ENCODE data around the gene MLH1. TPM values are rescaled to one million over a fixed set of nuclear protein-coding genes. Genes with fewer than 3 reads are reported as not detected.

The MLH1 gene
- polyA plus RNA-seq, 2 of the 4 experiments (the other 2 are of a cell fraction) = 61.8 to 73.1 TPM

DNA sequence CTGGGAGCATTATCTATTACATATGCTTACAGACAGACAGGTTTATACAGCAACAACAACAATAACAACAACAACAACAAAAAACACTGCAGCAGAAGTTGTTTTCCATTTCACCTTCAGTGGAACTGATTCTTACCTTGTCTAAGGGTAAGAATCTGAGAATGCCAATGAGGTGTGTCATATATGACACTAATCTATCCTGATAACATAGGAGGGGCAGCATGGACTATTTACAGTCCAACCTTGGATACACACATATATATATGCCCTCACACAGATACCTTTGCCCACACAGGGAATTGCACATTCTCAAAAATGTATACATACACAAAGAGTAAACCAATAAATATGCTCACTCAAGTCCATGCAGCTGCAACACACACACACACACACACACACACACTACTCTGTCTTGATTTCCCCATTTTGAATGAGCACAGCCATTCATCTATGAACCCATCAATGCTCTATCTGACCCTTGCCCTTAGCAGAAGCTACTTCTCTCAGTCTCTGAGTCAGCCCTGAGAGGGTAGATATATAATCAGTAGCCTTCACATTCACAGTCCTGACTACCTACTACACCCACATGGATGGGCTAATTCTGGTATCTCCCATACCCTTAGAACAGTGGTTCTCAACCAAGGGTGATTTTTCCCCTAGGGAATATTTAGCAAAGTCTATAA is 38.7 kb upstream of the MLH1 start:
- ATAC-seq (no peak), FAIRE-seq (no peak), DNase-seq (ENCODE audit: low read depth in 1 of 2, low spot score in 1 of 2) (no peak)
- Histone ChIP-seq H3K27ac (no peak overlapping the region), H3K4me1 (peaks cover 14% of the 10 kb centered on the region), H3K4me3 (no peak overlapping the region), H3K4me2 (no peak overlapping the region), H3K9me3 (no peaks in the 10 kb centered on the region)
- POLR2A ChIA-PET = no interaction called here
- TF ChIP-seq MAFK (IDR thresholded peaks at IDR 0.05; ENCODE audit: partially characterized antibody) = no peak
- TF ChIP-seq KDM1A (IDR thresholded peaks at IDR 0.05; ENCODE audit: low read depth) = no peak
- TF ChIP-seq BHLHE40 (IDR thresholded peaks at IDR 0.05; ENCODE audit: low read depth, low read length) = no peak
- no peak for TF ChIP-seq EHMT2 (IDR thresholded peaks at IDR 0.05; ENCODE audit: low read depth)
- no peak for TF ChIP-seq ZC3H11A (IDR thresholded peaks at IDR 0.05)
- no peak for TF ChIP-seq RAD21 (conservative IDR thresholded peaks at IDR 0.05 in 1 of 2, IDR thresholded peaks at IDR 0.05 in 1 of 2)
- TF ChIP-seq ESRRA (IDR thresholded peaks at IDR 0.05; ENCODE audit: borderline replicate concordance, low read length) = no peak
- CTCF ChIA-PET = interaction anchor here (0.7 kb wide), 1 partner anchor 413 kb away, joined by 5 read pairs; no protein-coding TSS in a partner anchor

DNA sequence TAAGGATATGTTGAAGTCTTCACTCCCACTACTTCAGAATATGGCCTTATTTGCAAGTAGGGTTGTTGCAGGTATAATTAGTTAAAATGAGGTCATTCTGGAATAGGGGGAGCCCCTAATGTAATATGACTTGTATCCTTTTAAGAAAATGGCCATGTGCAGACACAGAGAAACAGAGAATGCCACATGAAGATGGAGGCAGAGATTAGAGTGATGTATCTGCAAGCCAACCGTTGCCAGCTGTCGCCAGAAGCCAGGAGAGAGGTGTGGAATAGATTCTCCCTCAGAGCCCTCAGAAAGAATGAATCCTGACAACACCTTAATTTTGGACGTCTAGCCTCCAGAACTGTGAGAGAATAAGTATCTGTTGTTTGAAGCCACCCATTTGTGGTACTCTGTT is 37.2 kb upstream of the MLH1 start:
- Histone ChIP-seq H3K9me3 (no peaks in the 10 kb centered on the region), H3K4me2 (no peak overlapping the region), H3K27ac (no peak overlapping the region), H3K4me3 (no peak overlapping the region), H3K4me1 (peaks cover 14% of the 10 kb centered on the region)
- POLR2A ChIA-PET = no interaction called here
- ATAC-seq (no peak), FAIRE-seq (no peak), DNase-seq (ENCODE audit: low read depth in 1 of 2, low spot score in 1 of 2) (no peak)
- TF ChIP-seq, protein P1, sequence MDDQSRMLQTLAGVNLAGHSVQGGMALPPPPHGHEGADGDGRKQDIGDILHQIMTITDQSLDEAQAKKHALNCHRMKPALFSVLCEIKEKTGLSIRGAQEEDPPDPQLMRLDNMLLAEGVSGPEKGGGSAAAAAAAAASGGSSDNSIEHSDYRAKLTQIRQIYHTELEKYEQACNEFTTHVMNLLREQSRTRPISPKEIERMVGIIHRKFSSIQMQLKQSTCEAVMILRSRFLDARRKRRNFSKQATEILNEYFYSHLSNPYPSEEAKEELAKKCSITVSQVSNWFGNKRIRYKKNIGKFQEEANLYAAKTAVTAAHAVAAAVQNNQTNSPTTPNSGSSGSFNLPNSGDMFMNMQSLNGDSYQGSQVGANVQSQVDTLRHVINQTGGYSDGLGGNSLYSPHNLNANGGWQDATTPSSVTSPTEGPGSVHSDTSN (IDR thresholded peaks at IDR 0.05) = no peak
- no peak for TF ChIP-seq SREBF2 (IDR thresholded peaks at IDR 0.05)
- TF ChIP-seq, protein P2, sequence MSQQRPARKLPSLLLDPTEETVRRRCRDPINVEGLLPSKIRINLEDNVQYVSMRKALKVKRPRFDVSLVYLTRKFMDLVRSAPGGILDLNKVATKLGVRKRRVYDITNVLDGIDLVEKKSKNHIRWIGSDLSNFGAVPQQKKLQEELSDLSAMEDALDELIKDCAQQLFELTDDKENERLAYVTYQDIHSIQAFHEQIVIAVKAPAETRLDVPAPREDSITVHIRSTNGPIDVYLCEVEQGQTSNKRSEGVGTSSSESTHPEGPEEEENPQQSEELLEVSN (IDR thresholded peaks at IDR 0.05; ENCODE audit: borderline replicate concordance, low read depth) = no peak
- TF ChIP-seq POLR2A (IDR thresholded peaks at IDR 0.05; ENCODE audit: low read length) = no peak
- no peak for TF ChIP-seq CBX2 (IDR thresholded peaks at IDR 0.05; ENCODE audit: borderline replicate concordance, low read depth)
- TF ChIP-seq EHMT2 (IDR thresholded peaks at IDR 0.05; ENCODE audit: low read depth) = no peak
- CTCF ChIA-PET = no interaction called here
- 75% methylated on average over 3 of the region's 3 CpGs for WGBS (ENCODE audit: missing lambda C conversion rate)

DNA sequence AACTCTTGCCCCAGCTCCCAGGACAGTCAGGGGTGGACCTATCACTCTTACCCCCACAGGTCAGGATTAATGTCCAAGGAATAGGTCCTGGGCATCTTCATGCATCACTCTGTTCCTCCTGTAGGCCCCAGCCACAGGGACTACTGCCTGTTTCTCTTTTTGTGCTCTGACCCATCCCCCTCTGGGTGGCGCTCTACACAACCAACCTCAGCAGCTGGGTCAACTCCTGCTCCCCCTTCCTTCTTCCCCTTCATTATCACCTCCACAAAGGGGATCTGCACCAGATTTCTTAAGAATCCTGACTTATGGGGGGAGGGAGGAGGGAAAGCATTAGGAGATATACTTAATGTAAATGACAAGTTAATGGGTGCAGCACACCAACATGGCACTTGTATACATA is 36.3 kb upstream of the MLH1 start:
- WGBS (ENCODE audit: missing lambda C conversion rate) = 87% methylated on average over 1 of the region's 1 CpG
- ChIA-PET CTCF (interaction anchor here (1.2 to 3.3 kb wide), 5 partner anchors 88 to 991 kb away, joined by 4 to 20 read pairs (median 12); no protein-coding TSS in a partner anchor), POLR2A (no interaction called here)
- Histone ChIP-seq H3K27ac (0 out of 6 replicates have a peak overlapping the region, but pooled peaks of 1 of the 2 experiments have one; percentile 34), H3K4me1 (peaks cover 14% of the 10 kb centered on the region), H3K4me3 (no peak overlapping the region), H3K9me3 (no peaks in the 10 kb centered on the region), H3K4me2 (no peak overlapping the region; the same call in 2 of the 3 replicates)
- ATAC-seq = no peak
- no peak for TF ChIP-seq GATA3 (IDR thresholded peaks at IDR 0.05; ENCODE audit: borderline replicate concordance)
- TF ChIP-seq, protein P3, sequence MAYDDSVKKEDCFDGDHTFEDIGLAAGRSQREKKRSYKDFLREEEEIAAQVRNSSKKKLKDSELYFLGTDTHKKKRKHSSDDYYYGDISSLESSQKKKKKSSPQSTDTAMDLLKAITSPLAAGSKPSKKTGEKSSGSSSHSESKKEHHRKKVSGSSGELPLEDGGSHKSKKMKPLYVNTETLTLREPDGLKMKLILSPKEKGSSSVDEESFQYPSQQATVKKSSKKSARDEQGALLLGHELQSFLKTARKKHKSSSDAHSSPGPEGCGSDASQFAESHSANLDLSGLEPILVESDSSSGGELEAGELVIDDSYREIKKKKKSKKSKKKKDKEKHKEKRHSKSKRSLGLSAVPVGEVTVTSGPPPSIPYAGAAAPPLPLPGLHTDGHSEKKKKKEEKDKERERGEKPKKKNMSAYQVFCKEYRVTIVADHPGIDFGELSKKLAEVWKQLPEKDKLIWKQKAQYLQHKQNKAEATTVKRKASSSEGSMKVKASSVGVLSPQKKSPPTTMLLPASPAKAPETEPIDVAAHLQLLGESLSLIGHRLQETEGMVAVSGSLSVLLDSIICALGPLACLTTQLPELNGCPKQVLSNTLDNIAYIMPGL (CRISPR knock-in tag; IDR thresholded peaks at IDR 0.05; ENCODE audit: borderline replicate concordance) = no peak
- TF ChIP-seq, protein P4, sequence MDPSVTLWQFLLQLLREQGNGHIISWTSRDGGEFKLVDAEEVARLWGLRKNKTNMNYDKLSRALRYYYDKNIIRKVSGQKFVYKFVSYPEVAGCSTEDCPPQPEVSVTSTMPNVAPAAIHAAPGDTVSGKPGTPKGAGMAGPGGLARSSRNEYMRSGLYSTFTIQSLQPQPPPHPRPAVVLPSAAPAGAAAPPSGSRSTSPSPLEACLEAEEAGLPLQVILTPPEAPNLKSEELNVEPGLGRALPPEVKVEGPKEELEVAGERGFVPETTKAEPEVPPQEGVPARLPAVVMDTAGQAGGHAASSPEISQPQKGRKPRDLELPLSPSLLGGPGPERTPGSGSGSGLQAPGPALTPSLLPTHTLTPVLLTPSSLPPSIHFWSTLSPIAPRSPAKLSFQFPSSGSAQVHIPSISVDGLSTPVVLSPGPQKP (IDR thresholded peaks at IDR 0.05; ENCODE audit: low read depth, low read length) = no peak
- no peak for TF ChIP-seq HOXA7 (CRISPR knock-in tag; IDR thresholded peaks at IDR 0.05)
- no peak for TF ChIP-seq SREBF2 (IDR thresholded peaks at IDR 0.05)
- TF ChIP-seq HDAC2 (IDR thresholded peaks at IDR 0.05) = no peak
- no peak for TF ChIP-seq ZC3H11A (IDR thresholded peaks at IDR 0.05)
- no peak for TF ChIP-seq POLR2A (IDR thresholded peaks at IDR 0.05; ENCODE audit: low read length)
- TF ChIP-seq KDM1A (IDR thresholded peaks at IDR 0.05; ENCODE audit: low read depth) = no peak
- DNase-seq (ENCODE audit: low read depth in 1 of 2, low spot score in 1 of 2) = no peak
- no peak for FAIRE-seq

Measured in A549 (cell line).